Myometrial cell (primary cell): ENCODE measurements around the gene MYO7A. TPM values are rescaled to one million over a fixed set of nuclear protein-coding genes. Genes with fewer than 3 reads are reported as not detected.

Source experiments
- total RNA-seq: library from RNA; depleted of rRNA; stranded (reverse); fragments of >200 nt; gene quantifications from 2 replicates; pipeline ENCODE4 v1.2.3, GENCODE V29; 2015

MYO7A gene
- total RNA-seq = not detected in 2 replicates

GRCh38 chr11:77127920-77128691 is at the start of gene MYO7A:
Gene MYO7A, plus strand, starts transcription at chr11:77128246. Its CDS starts 2,389 bp downstream, at chr11:77130635.

GRCh38 chr11:77102246-77103210 is 25.5 kb upstream of the MYO7A start, which contains the start of gene OMP:
Gene OMP, plus strand, starts transcription at chr11:77102840. Its CDS starts 0 bp downstream, at chr11:77102840.

Other genes starting within 250 kb of the MYO7A start
- gene B3GNT6, start 93.8 kb upstream of the MYO7A start, total RNA-seq = not detected in 2 replicates
- 22.5 and 31.7 TPM in 2 replicates for gene CAPN5, start 61.3 kb upstream of the MYO7A start, total RNA-seq
- gene OMP, start 25.4 kb upstream of the MYO7A start, total RNA-seq = not detected in 2 replicates
- not detected in 2 replicates for gene GDPD4, start 173.4 kb downstream of the MYO7A start, total RNA-seq